Measurements from ENCODE around the gene TBXA2R.
A peak's percentile ranks its signal among the peaks of the same experiment; 100 is the strongest.

TBXA2R gene

DNA sequence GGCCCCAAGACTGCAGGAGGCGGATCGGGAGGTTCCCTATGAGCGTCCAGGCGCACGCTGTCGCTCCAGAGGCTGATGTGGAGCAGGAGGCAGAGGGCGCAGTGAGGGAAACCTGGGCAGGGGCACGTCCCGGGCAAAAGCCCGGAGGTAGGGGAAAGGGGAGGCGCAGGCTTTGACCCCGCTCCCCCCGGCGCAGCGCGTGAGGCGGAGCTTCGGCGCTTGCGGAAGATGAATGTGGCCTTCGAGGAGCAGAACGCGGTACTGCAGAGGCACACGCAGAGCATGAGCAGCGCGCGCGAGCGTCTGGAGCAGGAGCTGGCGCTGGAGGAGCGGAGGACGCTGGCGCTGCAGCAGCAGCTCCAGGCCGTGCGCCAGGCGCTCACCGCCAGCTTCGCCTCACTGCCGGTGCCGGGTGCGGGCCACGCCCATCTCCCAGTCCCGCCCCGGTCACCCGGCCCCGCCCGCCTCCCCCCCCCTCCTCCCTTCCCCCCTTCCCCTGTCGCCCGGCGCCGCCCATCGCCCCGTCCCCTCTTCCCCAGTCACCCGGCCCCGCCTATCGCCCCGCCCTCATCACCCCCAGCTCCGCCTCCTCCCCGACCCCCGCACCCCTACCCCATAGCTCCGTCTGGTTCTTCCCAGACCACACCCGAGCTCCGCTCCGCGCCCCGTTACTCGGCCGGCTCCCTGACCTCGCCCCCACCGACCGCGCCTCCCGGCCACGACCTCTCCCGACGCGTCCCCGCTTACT is 29.8 kb downstream of the TBXA2R start:
- no peak for TF ChIP-seq CTCF (IDR thresholded peaks at IDR 0.05; ENCODE audit: low read length)
- TF ChIP-seq EZH2phosphoT487 (IDR thresholded peaks at IDR 0.05; ENCODE audit: low read length): no peak
- TF ChIP-seq EZH2 (optimal IDR thresholded peaks at IDR 0.05; ENCODE audit: low read depth, low read length): no peak
- no peaks in the 10 kb centered on the region; the same call in 1 of the 2 replicates for H3K27me3 ChIP-seq (replicated peaks; ENCODE audit: insufficient read depth, low read length)
- no peak overlapping the region for H3K9ac ChIP-seq (ENCODE audit: low read length)
- H3K9me3 ChIP-seq (replicated peaks; ENCODE audit: insufficient read depth, low read length): no peaks in the 10 kb centered on the region
- no peak overlapping the region for H2AFZ ChIP-seq (ENCODE audit: low read length)
- H3F3A ChIP-seq (ENCODE audit: insufficient read depth, low read length): 0 out of 2 replicates have a peak, but pooled peaks cover 9% of the 10 kb centered on the region
- no peak overlapping the region for H3K4me3 ChIP-seq (ENCODE audit: low read length)
- DNase-seq: no peak
- H4K20me1 ChIP-seq (ENCODE audit: insufficient read depth, low read length): no peaks in the 10 kb centered on the region
- no peaks in the 10 kb centered on the region for H3K36me3 ChIP-seq (replicated peaks; ENCODE audit: insufficient read depth, low read length)
- peaks cover 6% of the 10 kb centered on the region for H3K79me2 ChIP-seq (ENCODE audit: low read length)
- no peak overlapping the region for H3K27ac ChIP-seq (ENCODE audit: low read length)
- H3K4me2 ChIP-seq (ENCODE audit: low read depth, low read length): no peak overlapping the region
- H3K9me2 ChIP-seq (replicated peaks; ENCODE audit: insufficient read depth, low read length): no peaks in the 10 kb centered on the region
- H3K4me1 ChIP-seq (ENCODE audit: low read length): 0 out of 2 replicates have a peak, but pooled peaks cover 3% of the 10 kb centered on the region

GRCh38 chr19:3575949-3576673 is 30.6 kb downstream of the TBXA2R start:
- TF ChIP-seq CTCF (IDR thresholded peaks at IDR 0.05; ENCODE audit: low read length) (no peak), EZH2phosphoT487 (IDR thresholded peaks at IDR 0.05; ENCODE audit: low read length) (no peak), EZH2 (optimal IDR thresholded peaks at IDR 0.05; ENCODE audit: low read depth, low read length) (no peak)
- Histone ChIP-seq H3F3A (ENCODE audit: insufficient read depth, low read length) (0 out of 2 replicates have a peak, but pooled peaks cover 9% of the 10 kb centered on the region), H3K27ac (ENCODE audit: low read length) (no peak overlapping the region), H3K4me3 (ENCODE audit: low read length) (no peak overlapping the region), H3K27me3 (replicated peaks; ENCODE audit: insufficient read depth, low read length) (no peaks in the 10 kb centered on the region), H3K79me2 (ENCODE audit: low read length) (peaks cover 6% of the 10 kb centered on the region), H3K9ac (ENCODE audit: low read length) (no peak overlapping the region), H2AFZ (ENCODE audit: low read length) (no peak overlapping the region), H3K36me3 (replicated peaks; ENCODE audit: insufficient read depth, low read length) (no peaks in the 10 kb centered on the region), H4K20me1 (ENCODE audit: insufficient read depth, low read length) (no peaks in the 10 kb centered on the region), H3K4me2 (ENCODE audit: low read depth, low read length) (no peak overlapping the region), H3K4me1 (ENCODE audit: low read length) (0 out of 2 replicates have a peak, but pooled peaks cover 4% of the 10 kb centered on the region), H3K9me2 (replicated peaks; ENCODE audit: insufficient read depth, low read length) (no peaks in the 10 kb centered on the region), H3K9me3 (replicated peaks; ENCODE audit: insufficient read depth, low read length) (no peaks in the 10 kb centered on the region)
- no peak for DNase-seq

GRCh38 chr19:3575260-3575741 is 31.4 kb downstream of the TBXA2R start:
- Histone ChIP-seq H4K20me1 (ENCODE audit: insufficient read depth, low read length) (no peaks in the 10 kb centered on the region), H3K36me3 (replicated peaks; ENCODE audit: insufficient read depth, low read length) (no peaks in the 10 kb centered on the region), H3K79me2 (ENCODE audit: low read length) (peaks cover 6% of the 10 kb centered on the region), H3K9me2 (replicated peaks; ENCODE audit: insufficient read depth, low read length) (no peaks in the 10 kb centered on the region), H3K4me1 (ENCODE audit: low read length) (0 out of 2 replicates have a peak, but pooled peaks cover 4% of the 10 kb centered on the region), H2AFZ (ENCODE audit: low read length) (no peak overlapping the region), H3K27ac (ENCODE audit: low read length) (no peak overlapping the region), H3K27me3 (replicated peaks; ENCODE audit: insufficient read depth, low read length) (no peaks in the 10 kb centered on the region; the same call in 1 of the 2 replicates), H3K4me2 (ENCODE audit: low read depth, low read length) (no peak overlapping the region), H3K4me3 (ENCODE audit: low read length) (no peak overlapping the region), H3K9me3 (replicated peaks; ENCODE audit: insufficient read depth, low read length) (no peaks in the 10 kb centered on the region), H3F3A (ENCODE audit: insufficient read depth, low read length) (0 out of 2 replicates have a peak, but pooled peaks cover 9% of the 10 kb centered on the region), H3K9ac (ENCODE audit: low read length) (no peak overlapping the region)
- TF ChIP-seq CTCF (IDR thresholded peaks at IDR 0.05; ENCODE audit: low read length) (peak; percentile 30), EZH2phosphoT487 (IDR thresholded peaks at IDR 0.05; ENCODE audit: low read length) (no peak), EZH2 (optimal IDR thresholded peaks at IDR 0.05; ENCODE audit: low read depth, low read length) (no peak)
- no peak for DNase-seq
